Measurements from ENCODE around the gene HPCAL1.

- TF ChIP-seq CTCF (IDR thresholded peaks at IDR 0.05) (no peak), POLR2A (IDR thresholded peaks at IDR 0.05) (no peak)
Measured at GRCh38 chr2:10426726-10427617, 124.3 kb downstream of the HPCAL1 start.

All from body of pancreas (tissue), 4 donors.